Measurements from ENCODE around the gene NCOA7.

The NCOA7 gene

GRCh38 chr6:125746019-125746414, 44.7 kb upstream of the NCOA7 start:
- Histone ChIP-seq H2AFZ (ENCODE audit: low read depth, low read length) (no peak overlapping the region; the same call in 1 of the 2 replicates), H3K4me3 (ENCODE audit: low read depth in 1 of 2, low read length in 2 of 2) (no peak overlapping the region), H3K9me3 (ENCODE audit: insufficient read depth, low read length, severe bottlenecking) (no peaks in the 10 kb centered on the region), H3K27me3 (ENCODE audit: insufficient read depth, low read length, poor library complexity) (peaks cover 9% of the 10 kb centered on the region), H3K9ac (ENCODE audit: low read depth, low read length) (no peak overlapping the region), H3K79me2 (ENCODE audit: insufficient read depth, low read length) (no peaks in the 10 kb centered on the region), H3K4me2 (ENCODE audit: insufficient read depth, low read length) (peak overlapping the region; percentile 63; the same call in 1 of the 2 replicates), H3K4me1 (ENCODE audit: insufficient read depth, low read length) (peaks cover 13% of the 10 kb centered on the region), H3K36me3 (ENCODE audit: insufficient read depth, low read length) (no peaks in the 10 kb centered on the region), H4K20me1 (ENCODE audit: insufficient read depth, low read length) (no peaks in the 10 kb centered on the region), H3K27ac (ENCODE audit: low read length) (no peak overlapping the region)
- no peak for DNase-seq
- ATAC-seq (ENCODE audit: insufficient read depth, low read depth): no peak
- TF ChIP-seq EZH2 (IDR thresholded peaks at IDR 0.05; ENCODE audit: borderline replicate concordance, low read depth, low read length, severe bottlenecking): no peak
- no peak for TF ChIP-seq CTCF (IDR thresholded peaks at IDR 0.05; ENCODE audit: borderline replicate concordance, extremely low read depth, low read length, poor library complexity, severe bottlenecking)

GRCh38 chr6:125746731-125747588, 43.8 kb upstream of the NCOA7 start:
- ATAC-seq (ENCODE audit: insufficient read depth, low read depth): peak; percentile 97
- peak overlapping the region; percentile 44; the same call in 1 of the 2 replicates for H3K27ac ChIP-seq (ENCODE audit: low read length)
- peaks cover 13% of the 10 kb centered on the region for H3K4me1 ChIP-seq (ENCODE audit: insufficient read depth, low read length)
- no peaks in the 10 kb centered on the region for H3K79me2 ChIP-seq (ENCODE audit: insufficient read depth, low read length)
- DNase-seq: peak; percentile 77
- H3K4me3 ChIP-seq (ENCODE audit: low read depth in 1 of 2, low read length in 2 of 2): peak overlapping the region; percentile 10 to 55; a peak in 3 of 4 replicates
- H3K9me3 ChIP-seq (ENCODE audit: insufficient read depth, low read length, severe bottlenecking): no peaks in the 10 kb centered on the region
- peaks cover 16% of the 10 kb centered on the region for H3K27me3 ChIP-seq (ENCODE audit: insufficient read depth, low read length, poor library complexity)
- H3K36me3 ChIP-seq (ENCODE audit: insufficient read depth, low read length): no peaks in the 10 kb centered on the region
- H2AFZ ChIP-seq (ENCODE audit: low read depth, low read length): peak overlapping the region; percentile 67
- TF ChIP-seq EZH2 (IDR thresholded peaks at IDR 0.05; ENCODE audit: borderline replicate concordance, low read depth, low read length, severe bottlenecking): no peak
- TF ChIP-seq CTCF (IDR thresholded peaks at IDR 0.05; ENCODE audit: borderline replicate concordance, extremely low read depth, low read length, poor library complexity, severe bottlenecking): peak; percentile 16
- peak overlapping the region; percentile 46 for H3K9ac ChIP-seq (ENCODE audit: low read depth, low read length)
- no peaks in the 10 kb centered on the region for H4K20me1 ChIP-seq (ENCODE audit: insufficient read depth, low read length)
- H3K4me2 ChIP-seq (ENCODE audit: insufficient read depth, low read length): peak overlapping the region; percentile 63

GRCh38 chr6:125747589-125748405, 43.0 kb upstream of the NCOA7 start:
- Histone ChIP-seq H3K79me2 (ENCODE audit: insufficient read depth, low read length) (no peaks in the 10 kb centered on the region), H3K4me1 (ENCODE audit: insufficient read depth, low read length) (peaks cover 13% of the 10 kb centered on the region), H3K9me3 (ENCODE audit: insufficient read depth, low read length, severe bottlenecking) (no peaks in the 10 kb centered on the region), H3K27me3 (ENCODE audit: insufficient read depth, low read length, poor library complexity) (peaks cover 16% of the 10 kb centered on the region), H3K4me2 (ENCODE audit: insufficient read depth, low read length) (peak overlapping the region; percentile 63; the same call in 1 of the 2 replicates), H3K36me3 (ENCODE audit: insufficient read depth, low read length) (no peaks in the 10 kb centered on the region), H3K4me3 (ENCODE audit: low read depth in 1 of 2, low read length in 2 of 2) (no peak overlapping the region), H3K9ac (ENCODE audit: low read depth, low read length) (no peak overlapping the region), H2AFZ (ENCODE audit: low read depth, low read length) (no peak overlapping the region), H4K20me1 (ENCODE audit: insufficient read depth, low read length) (no peaks in the 10 kb centered on the region), H3K27ac (ENCODE audit: low read length) (no peak overlapping the region)
- ATAC-seq (ENCODE audit: insufficient read depth, low read depth): no peak
- no peak for DNase-seq
- TF ChIP-seq CTCF (IDR thresholded peaks at IDR 0.05; ENCODE audit: borderline replicate concordance, extremely low read depth, low read length, poor library complexity, severe bottlenecking): no peak
- no peak for TF ChIP-seq EZH2 (IDR thresholded peaks at IDR 0.05; ENCODE audit: borderline replicate concordance, low read depth, low read length, severe bottlenecking)

Data from DND-41 (cell line).